ENCODE measurements around the gene ENOX1.

GRCh38 chr13:43237616-43238015 is 549.2 kb downstream of the ENOX1 start:
- TF ChIP-seq CTCF (IDR thresholded peaks at IDR 0.05) (no peak), POLR2A (IDR thresholded peaks at IDR 0.05) (no peak)

All from testis (tissue), 2 donors.